ENCODE measurements around the gene CCDC187. TPM values are rescaled to one million over a fixed set of nuclear protein-coding genes. Genes with fewer than 3 reads are reported as not detected.

CCDC187 gene
- total RNA-seq, 5 donors from 2014 or later (not counting 1 experiment from before 2014, with no cell fraction given): 0.07 to 0.20 (median 0.09) TPM; not detected in 1

DNA sequence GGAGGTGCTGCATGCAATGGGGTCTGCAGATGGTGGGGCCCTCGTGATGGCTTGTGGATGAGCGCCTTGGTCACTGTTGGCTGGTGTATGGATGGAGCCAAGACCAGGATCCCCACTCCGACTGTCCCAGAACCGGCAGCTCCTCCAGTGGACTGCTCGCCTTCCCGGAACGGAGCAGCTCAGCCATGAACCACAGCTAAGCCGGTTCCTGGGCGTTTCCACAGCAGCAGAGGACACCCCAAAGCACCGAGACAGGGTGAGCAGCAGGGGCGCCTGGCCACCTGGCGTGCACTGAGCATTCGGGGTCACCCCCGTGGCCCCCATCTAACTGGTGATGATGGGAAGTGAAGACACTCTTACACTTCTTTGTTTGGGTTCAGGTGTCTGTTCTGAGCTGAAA, 26.1 kb downstream of the CCDC187 start:
- no peak overlapping the region for H3K27ac Mint-ChIP-seq
- H3K4me1 ChIP-seq (ENCODE audit: control insufficient read depth in 1 of 2, extremely low read depth in 1 of 2, insufficient read depth in 2 of 2, low read length in 2 of 2): peaks cover 0 to 7% of the 10 kb centered on the region in 2 experiments
- ChIA-PET POLR2A (no interaction called here), CTCF (no interaction called here)
- WGBS (ENCODE audit: insufficient coverage): 83% methylated on average over 10 of the region's 14 CpGs
- peaks cover 0 to 10% of the 10 kb centered on the region in 2 donors for H3K27me3 Mint-ChIP-seq
- DNase-seq: no peak
- H3K4me3 ChIP-seq (ENCODE audit: control insufficient read depth in 1 of 2, extremely low read depth in 1 of 2, low read length in 1 of 2): no peak overlapping the region
- H3K36me3 Mint-ChIP-seq: no peaks in the 10 kb centered on the region
- no peak overlapping the region for H3K4me3 Mint-ChIP-seq
- H3K36me3 ChIP-seq (ENCODE audit: control insufficient read depth in 2 of 2, extremely low read depth in 1 of 2, insufficient read depth in 1 of 2, low read length in 1 of 2): no peaks in the 10 kb centered on the region
- H3K4me1 Mint-ChIP-seq: peaks cover 0 to 3% (median 0%) of the 10 kb centered on the region in 3 donors
- H3K9me3 ChIP-seq: no peaks in the 10 kb centered on the region
- ATAC-seq (replicated peaks in 1 of 4): no peak
- no peaks in the 10 kb centered on the region for H3K9me3 Mint-ChIP-seq
- no peak overlapping the region for H3K27ac ChIP-seq (ENCODE audit: low read length)
- peaks cover 0 to 56% of the 10 kb centered on the region in 2 experiments for H3K27me3 ChIP-seq (replicated peaks in 1 of 2; ENCODE audit: control insufficient read depth in 2 of 2, extremely low read depth in 1 of 2, insufficient read depth in 2 of 2, low read length in 1 of 2)

DNA sequence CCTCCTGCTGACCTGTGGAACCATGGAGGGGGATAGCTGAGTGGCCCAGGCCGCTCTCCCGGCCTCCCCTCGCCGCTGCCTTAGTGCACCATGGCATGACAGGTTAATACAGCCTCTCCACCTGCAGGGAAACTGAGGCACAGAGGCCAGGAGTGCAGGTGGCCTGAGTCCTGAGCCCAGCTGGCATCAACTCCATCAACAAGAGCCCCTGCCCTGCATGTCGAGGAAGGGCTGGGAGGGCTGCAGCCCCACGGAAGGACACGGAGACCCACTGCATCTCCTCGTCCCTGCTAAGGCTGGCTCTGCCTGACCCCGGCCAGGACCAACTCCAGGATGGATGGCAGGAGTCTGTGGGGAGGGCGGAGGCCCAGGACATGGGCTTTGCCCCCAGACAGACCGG, 27.2 kb downstream of the CCDC187 start:
- Mint-ChIP-seq H3K9me3 (no peaks in the 10 kb centered on the region), H3K36me3 (no peaks in the 10 kb centered on the region), H3K27ac (no peak overlapping the region), H3K4me3 (no peak overlapping the region), H3K27me3 (peaks cover 0 to 10% of the 10 kb centered on the region in 2 donors), H3K4me1 (no peaks in the 10 kb centered on the region)
- DNase-seq (no peak), ATAC-seq (replicated peaks in 1 of 4) (no peak)
- no peaks in the 10 kb centered on the region for H3K36me3 ChIP-seq (ENCODE audit: control insufficient read depth in 2 of 2, extremely low read depth in 1 of 2, insufficient read depth in 1 of 2, low read length in 1 of 2)
- no peaks in the 10 kb centered on the region for H3K4me1 ChIP-seq (ENCODE audit: control insufficient read depth in 1 of 2, extremely low read depth in 1 of 2, insufficient read depth in 2 of 2, low read length in 2 of 2)
- POLR2A ChIA-PET: no interaction called here
- no peak overlapping the region for H3K27ac ChIP-seq (ENCODE audit: low read length)
- no peak overlapping the region for H3K4me3 ChIP-seq (ENCODE audit: control insufficient read depth in 1 of 2, extremely low read depth in 1 of 2, low read length in 1 of 2)
- peaks cover 0 to 46% of the 10 kb centered on the region in 2 experiments for H3K27me3 ChIP-seq (replicated peaks in 1 of 2; ENCODE audit: control insufficient read depth in 2 of 2, extremely low read depth in 1 of 2, insufficient read depth in 2 of 2, low read length in 1 of 2)
- WGBS (ENCODE audit: insufficient coverage): 75% methylated on average over 7 of the region's 11 CpGs
- H3K9me3 ChIP-seq: no peaks in the 10 kb centered on the region
- CTCF ChIA-PET: no interaction called here

DNA sequence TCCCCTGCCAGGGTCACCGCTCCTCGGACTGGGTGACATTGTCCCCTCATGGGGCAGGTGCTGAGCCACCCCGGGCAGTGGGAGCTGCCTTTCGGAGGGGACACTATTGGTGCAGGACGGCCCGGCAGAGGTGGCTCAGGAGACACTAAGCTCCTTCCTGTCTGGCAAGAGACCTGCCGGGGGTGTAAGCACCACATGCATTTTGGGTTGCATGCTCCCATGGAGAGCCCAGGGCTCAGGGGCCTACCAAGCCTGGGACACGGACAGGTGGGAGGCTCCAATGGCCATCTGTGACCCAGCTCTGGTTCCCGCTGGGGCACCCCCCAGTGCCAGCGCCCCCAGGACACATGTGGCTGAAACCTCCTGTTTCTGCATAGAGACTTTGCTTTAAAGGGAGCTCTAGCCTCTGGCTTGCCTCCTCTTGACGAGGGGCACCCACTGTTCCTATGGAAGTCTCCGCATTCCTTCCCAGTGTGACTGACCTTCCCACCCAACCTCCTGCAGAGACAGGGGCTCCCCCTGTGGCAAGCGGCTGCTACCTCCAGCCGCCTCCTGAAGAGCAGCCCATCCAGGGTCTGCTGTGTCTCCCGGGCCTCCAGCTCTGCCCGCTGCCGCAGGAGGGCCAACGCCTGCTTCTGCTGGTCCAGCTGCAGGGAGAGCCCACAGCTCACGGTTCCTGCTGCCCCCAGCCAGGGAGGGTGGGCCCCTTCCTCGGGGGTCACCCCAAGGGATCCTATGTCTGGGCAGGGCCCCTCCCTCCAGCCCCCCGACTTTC, 28.1 kb downstream of the CCDC187 start:
- Mint-ChIP-seq H3K27ac (no peak overlapping the region), H3K4me1 (no peaks in the 10 kb centered on the region), H3K27me3 (peaks cover 0 to 8% of the 10 kb centered on the region in 2 donors), H3K9me3 (no peaks in the 10 kb centered on the region), H3K36me3 (no peaks in the 10 kb centered on the region), H3K4me3 (no peak overlapping the region)
- Histone ChIP-seq H3K36me3 (ENCODE audit: control insufficient read depth in 2 of 2, extremely low read depth in 1 of 2, insufficient read depth in 1 of 2, low read length in 1 of 2) (no peaks in the 10 kb centered on the region), H3K4me3 (ENCODE audit: control insufficient read depth in 1 of 2, extremely low read depth in 1 of 2, low read length in 1 of 2) (no peak overlapping the region), H3K9me3 (no peaks in the 10 kb centered on the region), H3K27me3 (replicated peaks in 1 of 2; ENCODE audit: control insufficient read depth in 2 of 2, extremely low read depth in 1 of 2, insufficient read depth in 2 of 2, low read length in 1 of 2) (peaks cover 0 to 42% of the 10 kb centered on the region in 2 experiments), H3K27ac (ENCODE audit: low read length) (no peak overlapping the region), H3K4me1 (ENCODE audit: control insufficient read depth in 1 of 2, extremely low read depth in 1 of 2, insufficient read depth in 2 of 2, low read length in 2 of 2) (no peaks in the 10 kb centered on the region)
- ATAC-seq (replicated peaks in 1 of 4) (no peak), DNase-seq (no peak)
- WGBS (ENCODE audit: insufficient coverage): 71% methylated on average over 21 of the region's 21 CpGs
- ChIA-PET POLR2A (no interaction called here), CTCF (no interaction called here)

DNA sequence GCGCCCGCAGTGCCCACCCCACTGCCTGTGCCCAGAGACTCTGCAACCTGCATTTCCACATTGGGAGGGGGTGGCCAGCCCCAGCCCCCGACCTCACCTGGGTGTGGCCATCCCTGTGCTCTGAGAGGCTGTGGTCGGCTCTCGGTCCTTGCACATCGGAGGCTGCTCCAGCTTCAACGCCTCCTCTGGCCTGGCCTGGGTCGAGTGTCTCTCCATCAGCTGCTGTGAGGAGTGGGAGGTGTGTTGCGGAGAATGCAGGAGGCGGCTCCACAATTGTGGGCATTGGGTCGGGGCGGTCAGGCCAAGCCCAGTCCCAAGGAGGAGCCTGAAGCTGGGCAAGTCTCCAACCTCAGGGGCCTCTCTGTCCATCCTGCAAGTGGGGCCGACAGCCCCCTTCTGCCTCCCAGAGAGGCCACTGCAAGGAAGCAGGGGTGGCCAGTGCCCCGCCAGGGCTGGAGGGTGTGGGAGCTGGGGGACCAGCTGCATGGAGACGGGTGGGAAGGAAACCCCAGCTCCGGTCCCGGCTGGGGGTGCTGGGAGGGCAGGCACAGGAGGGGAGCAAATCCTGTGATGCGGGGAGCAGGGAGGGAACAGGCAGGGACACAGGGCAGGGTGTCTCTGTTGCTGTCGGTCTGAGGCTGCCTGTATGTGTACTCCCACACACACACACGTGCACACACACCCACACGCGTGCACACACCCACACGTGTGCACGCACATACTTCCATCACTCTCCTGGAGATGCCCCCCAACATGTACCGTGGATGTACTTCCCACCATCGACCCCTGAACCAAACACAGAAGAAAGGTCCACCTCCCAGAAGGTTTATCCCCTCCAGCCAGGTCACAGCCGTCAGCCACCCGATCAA, 28.9 kb downstream of the CCDC187 start:
- H3K9me3 Mint-ChIP-seq: no peaks in the 10 kb centered on the region
- no peak overlapping the region for H3K4me3 Mint-ChIP-seq
- peaks cover 0 to 7% of the 10 kb centered on the region in 2 donors for H3K27me3 Mint-ChIP-seq
- WGBS (ENCODE audit: insufficient coverage): 79% methylated on average over 17 of the region's 28 CpGs
- ATAC-seq (replicated peaks in 1 of 4): no peak
- no peak for DNase-seq
- H3K27ac Mint-ChIP-seq: no peak overlapping the region
- H3K4me3 ChIP-seq (ENCODE audit: control insufficient read depth in 1 of 2, extremely low read depth in 1 of 2, low read length in 1 of 2): no peak overlapping the region
- no peaks in the 10 kb centered on the region for H3K4me1 ChIP-seq (ENCODE audit: control insufficient read depth in 1 of 2, extremely low read depth in 1 of 2, insufficient read depth in 2 of 2, low read length in 2 of 2)
- no peaks in the 10 kb centered on the region for H3K9me3 ChIP-seq
- no peak overlapping the region for H3K27ac ChIP-seq (ENCODE audit: low read length)
- H3K27me3 ChIP-seq (replicated peaks in 1 of 2; ENCODE audit: control insufficient read depth in 2 of 2, extremely low read depth in 1 of 2, insufficient read depth in 2 of 2, low read length in 1 of 2): peaks cover 0 to 37% of the 10 kb centered on the region in 2 experiments
- ChIA-PET CTCF (no interaction called here), POLR2A (no interaction called here)
- H3K36me3 ChIP-seq (ENCODE audit: control insufficient read depth in 2 of 2, extremely low read depth in 1 of 2, insufficient read depth in 1 of 2, low read length in 1 of 2): no peaks in the 10 kb centered on the region
- no peaks in the 10 kb centered on the region for H3K36me3 Mint-ChIP-seq
- H3K4me1 Mint-ChIP-seq: no peaks in the 10 kb centered on the region

DNA sequence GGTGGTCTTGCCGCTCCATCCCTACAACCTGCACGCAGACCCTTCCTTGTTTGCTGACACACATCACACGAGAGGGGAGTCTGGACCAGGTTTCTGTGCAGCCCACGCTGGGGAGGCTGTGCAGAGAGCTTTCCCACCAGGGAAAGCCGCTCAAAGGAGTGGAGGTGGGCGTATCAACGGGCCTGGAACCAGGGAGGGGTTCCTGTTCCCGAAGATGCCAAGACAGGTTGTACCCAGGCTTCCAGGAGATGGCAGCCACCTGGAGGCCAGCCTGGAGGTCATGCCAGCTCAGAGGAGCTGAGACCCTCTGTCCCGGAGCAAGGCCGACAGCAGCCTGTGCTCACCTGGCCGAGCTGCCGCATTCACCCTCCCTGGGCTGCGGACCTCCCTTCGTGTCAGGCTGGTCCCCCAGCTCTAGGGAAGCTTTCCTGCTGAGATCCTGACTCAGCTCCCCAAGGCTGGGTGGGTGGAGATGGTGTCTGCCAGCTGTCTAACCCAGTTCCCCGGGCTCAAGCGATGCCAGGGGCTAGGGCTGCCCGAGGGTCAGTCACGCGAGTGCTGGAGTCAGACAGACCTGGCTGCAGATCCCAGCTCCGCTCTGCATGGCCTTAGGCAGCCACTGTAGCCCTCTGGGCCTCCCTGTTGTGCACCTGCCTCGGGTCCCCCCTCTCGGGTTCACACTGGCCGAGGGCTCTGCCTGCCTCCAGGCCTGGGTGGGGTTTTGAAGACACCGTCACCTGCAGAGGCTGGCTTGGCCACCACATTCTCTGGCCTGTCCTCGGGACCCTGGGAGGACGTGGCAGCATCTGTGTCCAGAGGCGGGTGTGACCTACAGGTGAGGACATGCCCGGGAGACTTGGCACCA, 29.7 kb downstream of the CCDC187 start:
- no peaks in the 10 kb centered on the region for H3K9me3 Mint-ChIP-seq
- ChIA-PET POLR2A (no interaction called here), CTCF (no interaction called here)
- H3K27me3 Mint-ChIP-seq: peaks cover 0 to 7% of the 10 kb centered on the region in 2 donors
- DNase-seq: no peak
- Histone ChIP-seq H3K4me3 (ENCODE audit: control insufficient read depth in 1 of 2, extremely low read depth in 1 of 2, low read length in 1 of 2) (no peak overlapping the region), H3K27me3 (replicated peaks in 1 of 2; ENCODE audit: control insufficient read depth in 2 of 2, extremely low read depth in 1 of 2, insufficient read depth in 2 of 2, low read length in 1 of 2) (peaks cover 0 to 30% of the 10 kb centered on the region in 2 experiments), H3K36me3 (ENCODE audit: control insufficient read depth in 2 of 2, extremely low read depth in 1 of 2, insufficient read depth in 1 of 2, low read length in 1 of 2) (no peaks in the 10 kb centered on the region), H3K9me3 (no peaks in the 10 kb centered on the region), H3K27ac (ENCODE audit: low read length) (no peak overlapping the region), H3K4me1 (ENCODE audit: control insufficient read depth in 1 of 2, extremely low read depth in 1 of 2, insufficient read depth in 2 of 2, low read length in 2 of 2) (no peaks in the 10 kb centered on the region)
- no peaks in the 10 kb centered on the region for H3K4me1 Mint-ChIP-seq
- H3K27ac Mint-ChIP-seq: no peak overlapping the region
- no peaks in the 10 kb centered on the region for H3K36me3 Mint-ChIP-seq
- WGBS (ENCODE audit: insufficient coverage): 83% methylated on average over 26 of the region's 28 CpGs
- ATAC-seq (replicated peaks in 1 of 4): no peak
- H3K4me3 Mint-ChIP-seq: no peak overlapping the region

DNA sequence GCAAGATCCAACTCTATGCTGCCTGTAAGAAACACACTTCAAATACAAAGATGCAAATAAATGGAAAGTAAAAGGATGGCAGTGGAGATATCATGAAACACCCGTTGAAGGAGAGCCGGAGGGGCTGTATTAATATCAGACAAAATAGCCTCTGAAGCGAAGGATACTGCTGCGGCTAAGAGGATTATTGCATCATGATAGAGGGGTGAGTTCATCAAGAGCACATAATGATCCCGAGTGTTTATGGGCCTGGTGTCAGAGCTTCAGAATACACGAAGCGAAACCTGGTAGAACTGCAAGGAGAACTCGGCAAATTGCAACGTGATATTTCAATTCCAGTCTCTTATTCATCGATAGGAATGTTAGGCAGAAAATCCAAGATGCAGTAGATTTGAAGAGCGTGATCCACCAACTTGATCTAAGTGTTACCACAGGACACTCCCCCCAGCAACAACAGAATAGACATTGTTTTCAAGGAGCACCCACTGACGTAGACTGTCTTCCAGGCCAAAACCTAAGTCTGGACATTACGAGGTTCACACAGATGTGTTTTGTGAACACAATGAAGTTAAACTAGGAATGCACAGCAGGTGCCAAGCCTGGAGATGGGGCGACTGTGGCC, 30.5 kb downstream of the CCDC187 start:
- Mint-ChIP-seq H3K36me3 (no peaks in the 10 kb centered on the region), H3K4me3 (no peak overlapping the region), H3K27ac (no peak overlapping the region), H3K27me3 (peaks cover 0 to 7% of the 10 kb centered on the region in 2 donors), H3K9me3 (no peaks in the 10 kb centered on the region), H3K4me1 (no peaks in the 10 kb centered on the region)
- no peaks in the 10 kb centered on the region for H3K9me3 ChIP-seq
- no peaks in the 10 kb centered on the region for H3K36me3 ChIP-seq (ENCODE audit: control insufficient read depth in 2 of 2, extremely low read depth in 1 of 2, insufficient read depth in 1 of 2, low read length in 1 of 2)
- no peak for ATAC-seq (replicated peaks in 1 of 4)
- WGBS (ENCODE audit: insufficient coverage): 88% methylated on average over 11 of the region's 14 CpGs
- H3K27me3 ChIP-seq (replicated peaks in 1 of 2; ENCODE audit: control insufficient read depth in 2 of 2, extremely low read depth in 1 of 2, insufficient read depth in 2 of 2, low read length in 1 of 2): peaks cover 0 to 28% of the 10 kb centered on the region in 2 experiments
- H3K4me3 ChIP-seq (ENCODE audit: control insufficient read depth in 1 of 2, extremely low read depth in 1 of 2, low read length in 1 of 2): no peak overlapping the region
- H3K27ac ChIP-seq (ENCODE audit: low read length): no peak overlapping the region
- no peak for DNase-seq
- H3K4me1 ChIP-seq (ENCODE audit: control insufficient read depth in 1 of 2, extremely low read depth in 1 of 2, insufficient read depth in 2 of 2, low read length in 2 of 2): no peaks in the 10 kb centered on the region
- POLR2A ChIA-PET: no interaction called here
- CTCF ChIA-PET: no interaction called here

All from T-cell (primary cell).